DMS79 (cell line): ENCODE data around the gene FAM131A.
A peak's percentile ranks its signal among the peaks of the same experiment; 100 is the strongest.

Experiments
- DNase-seq: peaks from one replicate; lab custom pipeline; 2025; lab: John Stamatoyannopoulos, UW

FAM131A gene

GRCh38 chr3:184357248-184358123 is 20.1 kb downstream of the FAM131A start:
- no peak for DNase-seq

GRCh38 chr3:184358124-184358767 is 20.8 kb downstream of the FAM131A start:
- no peak for DNase-seq

GRCh38 chr3:184358921-184359350 is 21.5 kb downstream of the FAM131A start:
- no peak for DNase-seq

- DNase-seq = no peak
Observed at GRCh38 chr3:184359610-184360009, 22.2 kb downstream of the FAM131A start.

- no peak for DNase-seq
Observed at GRCh38 chr3:184360070-184360928, 22.9 kb downstream of the FAM131A start.

- no peak for DNase-seq
Observed at GRCh38 chr3:184360929-184361531, 23.6 kb downstream of the FAM131A start.

GRCh38 chr3:184361532-184361931 is 24.1 kb downstream of the FAM131A start, which contains the start of the genes CLCN2 and POLR2H:
Gene CLCN2, minus strand, starts transcription at chr3:184361605. Its CDS starts 126 bp downstream, at chr3:184361479.
Gene POLR2H, plus strand, starts transcription at chr3:184361710. Its CDS starts 1,783 bp downstream, at chr3:184363493.
- DNase-seq = peak; percentile 38

GRCh38 chr3:184361932-184362667 is 24.7 kb downstream of the FAM131A start:
- peak; percentile 61 for DNase-seq

GRCh38 chr3:184362668-184363546 is 25.5 kb downstream of the FAM131A start:
- DNase-seq = peak; percentile 97

- DNase-seq = no peak
Observed at GRCh38 chr3:184366619-184367289, 29.4 kb downstream of the FAM131A start.

GRCh38 chr3:184368116-184368515 is 30.7 kb downstream of the FAM131A start:
- DNase-seq = no peak

GRCh38 chr3:184368586-184369183 is 31.3 kb downstream of the FAM131A start:
- no peak for DNase-seq

- peak; percentile 89 for DNase-seq
Observed at GRCh38 chr3:184371570-184372018, 34.2 kb downstream of the FAM131A start.

- DNase-seq = no peak
Observed at GRCh38 chr3:184372296-184372821, 35.0 kb downstream of the FAM131A start.

- DNase-seq = no peak
Observed at GRCh38 chr3:184372911-184373310, 35.5 kb downstream of the FAM131A start.

GRCh38 chr3:184373422-184373821 is 36.0 kb downstream of the FAM131A start:
- DNase-seq = no peak

GRCh38 chr3:184375747-184376461 is 38.5 kb downstream of the FAM131A start:
- no peak for DNase-seq

GRCh38 chr3:184377374-184377773 is 40.0 kb downstream of the FAM131A start:
- no peak for DNase-seq
